Stomach (tissue), 9 donors: ENCODE data around the gene MTMR12. TPM values are rescaled to one million over a fixed set of nuclear protein-coding genes. Genes with fewer than 3 reads are reported as not detected.

Source experiments
- DNase-seq, 2 donors: peaks; one replicate each; pipeline versions ENCODE4 v3.0.0 to v3.0.0-alpha.2; 2013 to 2019
- H3K27ac ChIP-seq, 5 donors: fragments of 200-600 bp in 4 of 5; sonication (generic) in 4 of 5; one replicate each; pipeline ENCODE4 v1.5.1; 2013 to 2019; ENCODE audit warnings: mild to moderate bottlenecking in 1 of 5, moderate library complexity in 1 of 5
- H3K27me3 ChIP-seq, 3 donors: fragments of 200-600 bp; sonication (generic); one replicate each; pipeline ENCODE4 v1.5.1; 2017 to 2019; ENCODE audit warnings: mixed run types in 1 of 3
- H3K36me3 ChIP-seq, 4 donors: fragments of 200-600 bp; sonication (generic); 1 replicate in 3 of 4; 2 replicates in 1 of 4; pipeline ENCODE4 v1.5.1; 2016 to 2019
- H3K4me1 ChIP-seq, 4 donors: fragments of 200-600 bp; sonication (generic); one replicate each; pipeline ENCODE4 v1.5.1; 2016 to 2019
- H3K4me3 ChIP-seq, 4 donors: fragments of 200-600 bp; sonication (generic) in 3 of 4; one replicate each; pipeline ENCODE4 v1.5.1; 2016 to 2019; ENCODE audit warnings: mild to moderate bottlenecking in 1 of 4
- H3K9me3 ChIP-seq, 4 donors: fragments of 200-600 bp; sonication (generic); one replicate each; pipeline ENCODE4 v1.5.1; 2016 to 2019
- CTCF ChIP-seq, 7 experiments: fragments of 450-650 bp in 4 of 7; fragments of 200-600 bp in 3 of 7; sonication (generic) in 3 of 7; IDR thresholded peaks; one replicate each; pipeline ENCODE4 v1.5.1; 2016 to 2019; ENCODE audit warnings: antibody characterized with exemption in 7 of 7, control low read depth in 2 of 7, mild to moderate bottlenecking in 1 of 7
- EP300 ChIP-seq: sonication (generic); formaldehyde crosslinking; IDR thresholded peaks from one replicate; pipeline ENCODE4 v1.6.1; 2017; ENCODE audit warnings: antibody characterized with exemption
- POLR2A ChIP-seq, 4 donors: fragments of 450-650 bp; IDR thresholded peaks; one replicate each; pipeline ENCODE4 v1.6.1; 2016; ENCODE audit warnings: antibody characterized with exemption in 4 of 4, control low read depth in 2 of 4, mild to moderate bottlenecking in 1 of 4, moderate library complexity in 1 of 4
- POLR2AphosphoS5 ChIP-seq, 3 donors: sonication (generic); formaldehyde crosslinking; IDR thresholded peaks; one replicate each; pipeline ENCODE4 v1.6.1; 2016; ENCODE audit warnings: antibody characterized with exemption in 3 of 3
- WGBS, 5 donors: extraction: QIAGEN DNeasy Blood & Tissue Kit in 3 of 5; methylation state at CpG; one replicate each; pipeline versions ENCODE4 v1.1.5 to v1.1.7; 2013 to 2018; 5-methylcytosine and 5-hydroxymethylcytosine counted together
- intact Hi-C: fragments of 100-400 bp; cut with DNase I; formaldehyde crosslinking; loops from one replicate; pipeline ENCODE4 v1.15.1; 2023; ENCODE audit warnings: low total_unique reads
- polyA plus RNA-seq, 3 donors: library from polyadenylated mRNA; stranded (reverse); fragments of 200-250 nt; gene quantifications; one replicate each; pipeline ENCODE4 v1.2.3, GENCODE V29; 2013
- total RNA-seq, 5 donors: library from RNA; depleted of rRNA; stranded (reverse); fragments of >200 nt; gene quantifications; one replicate each; pipeline versions ENCODE4 v1.1.0 to v1.2.3, GENCODE V29; 2014 to 2016
- donor health status: healthy with polysubstance abuse.
- donor health status: Bipolar disorder and iron deficiency.
- donor health status: healthy.

Gene MTMR12
- total and polyA plus RNA-seq, 8 donors, result 7.2 to 51.9 (median 38.8) TPM

- WGBS, 5 donors, result 85 to 96% (median 90%) methylated on average over 8 of the region's 8 CpGs
- TF ChIP-seq CTCF (IDR thresholded peaks at IDR 0.05) (no peak), POLR2A (IDR thresholded peaks at IDR 0.05) (no peak), EP300 (no peak), POLR2AphosphoS5 (IDR thresholded peaks at IDR 0.05) (no peak)
- H3K4me1 ChIP-seq, result no peaks in the 10 kb centered on the region
- H3K27me3 ChIP-seq, result no peaks in the 10 kb centered on the region
- H3K27ac ChIP-seq, result no peak overlapping the region
- H3K4me3 ChIP-seq, result no peak overlapping the region
- intact Hi-C loops, result no loop called here
- H3K9me3 ChIP-seq, result no peaks in the 10 kb centered on the region
- no peak for DNase-seq
- peaks cover 5 to 47% (median 40%) of the 10 kb centered on the region in 4 donors for H3K36me3 ChIP-seq
These were observed 39.9 kb upstream of the MTMR12 start for GRCh38 chr5:32352685-32353084.

GRCh38 chr5:32346869-32347268 is 34.1 kb upstream of the MTMR12 start:
- no peak for DNase-seq
- intact Hi-C loops, result no loop called here
- TF ChIP-seq POLR2AphosphoS5 (IDR thresholded peaks at IDR 0.05) (no peak), CTCF (IDR thresholded peaks at IDR 0.05) (no peak), EP300 (no peak), POLR2A (IDR thresholded peaks at IDR 0.05) (no peak)
- Histone ChIP-seq H3K9me3 (no peaks in the 10 kb centered on the region), H3K4me1 (no peaks in the 10 kb centered on the region), H3K27me3 (no peaks in the 10 kb centered on the region), H3K36me3 (no peaks in the 10 kb centered on the region), H3K27ac (no peak overlapping the region), H3K4me3 (no peak overlapping the region)
- WGBS, 5 donors, result 68 to 97% (median 93%) methylated on average over 2 of the region's 2 CpGs

- no peak overlapping the region for H3K4me3 ChIP-seq
- no peaks in the 10 kb centered on the region for H3K36me3 ChIP-seq
- intact Hi-C loops, result no loop called here
- DNase-seq, result no peak
- peaks cover 0 to 25% (median 15%) of the 10 kb centered on the region in 4 donors for H3K9me3 ChIP-seq
- no peak overlapping the region for H3K27ac ChIP-seq
- no peak for TF ChIP-seq CTCF (IDR thresholded peaks at IDR 0.05)
- TF ChIP-seq EP300, result no peak
- TF ChIP-seq POLR2A (IDR thresholded peaks at IDR 0.05), result no peak
- TF ChIP-seq POLR2AphosphoS5 (IDR thresholded peaks at IDR 0.05), result no peak
- no peaks in the 10 kb centered on the region for H3K27me3 ChIP-seq
- no peaks in the 10 kb centered on the region for H3K4me1 ChIP-seq
- WGBS, 5 donors, result 80 to 100% (median 98%) methylated on average over 2 of the region's 2 CpGs
These were observed 30.4 kb upstream of the MTMR12 start for GRCh38 chr5:32343058-32343672.

- Histone ChIP-seq H3K27ac (no peak overlapping the region), H3K36me3 (no peaks in the 10 kb centered on the region), H3K4me3 (no peak overlapping the region), H3K9me3 (peaks cover 0 to 26% (median 15%) of the 10 kb centered on the region in 4 donors), H3K4me1 (no peaks in the 10 kb centered on the region), H3K27me3 (no peaks in the 10 kb centered on the region)
- intact Hi-C loops, result no loop called here
- 56 to 91% (median 69%) methylated on average over 4 of the region's 4 CpGs for WGBS, 5 donors
- TF ChIP-seq EP300 (no peak), CTCF (IDR thresholded peaks at IDR 0.05) (no peak), POLR2A (IDR thresholded peaks at IDR 0.05) (no peak), POLR2AphosphoS5 (IDR thresholded peaks at IDR 0.05) (no peak)
- peak in 1 of 2 donors; percentile 23 for DNase-seq
These were observed 29.9 kb upstream of the MTMR12 start for GRCh38 chr5:32342656-32343055.
